GM18951 (cell line): ENCODE data around the gene PARVB.

Experiments
- POLR2A ChIP-seq: IDR thresholded peaks from 4 replicates; pipeline ENCODE4 v1.6.1; 2011; ENCODE audit warnings: mild to moderate bottlenecking; ENCODE audit not compliant: insufficient read length, insufficient read depth; ENCODE audit errors: extremely low read depth
- in situ Hi-C: fragments of 300-500 bp; cut with MboI; formaldehyde crosslinking; loops from one replicate; pipeline ENCODE4 v1.12.0; 2022; ENCODE audit warnings: low sequenced_read_pairs, mixed read lengths, inconsistent platforms; ENCODE audit not compliant: unreplicated experiment

The PARVB gene

DNA sequence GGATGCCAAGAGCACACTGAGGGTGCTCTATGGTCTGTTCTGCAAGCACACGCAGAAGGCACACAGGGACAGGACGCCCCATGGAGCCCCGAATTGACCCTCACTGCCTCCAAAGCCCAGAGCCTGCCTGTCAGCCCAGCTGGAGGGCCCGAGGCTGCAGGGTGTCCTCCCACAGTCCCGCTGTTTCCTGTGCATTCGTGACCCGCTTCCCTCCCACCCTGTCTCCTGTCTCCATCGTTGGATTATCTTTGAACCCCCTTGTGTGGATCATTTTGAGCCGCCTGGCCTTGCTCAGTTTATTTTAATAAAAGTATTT, 182.2 kb downstream of the PARVB start:
- in situ Hi-C loops = no loop called here

DNA sequence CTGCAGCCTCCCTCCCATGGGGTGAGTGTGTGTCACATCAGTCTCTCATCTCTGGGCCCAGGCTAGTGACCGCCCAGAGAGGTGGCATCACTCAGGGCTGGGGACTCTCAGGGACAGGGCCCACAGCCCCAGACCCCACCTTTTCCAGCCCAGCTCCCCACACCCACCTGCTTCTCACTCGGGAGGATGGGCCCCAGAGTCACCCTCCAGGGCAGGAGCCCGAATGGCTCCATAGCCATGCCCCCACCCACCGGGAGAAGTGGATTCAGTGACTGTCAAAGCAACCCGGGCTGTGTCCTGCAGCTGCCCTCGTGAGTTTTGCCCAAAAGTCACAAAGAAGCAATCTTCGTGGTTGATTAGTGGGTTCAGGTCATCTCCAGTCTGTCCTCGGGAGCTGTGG, 182.6 kb downstream of the PARVB start:
- in situ Hi-C loops = no loop called here
- no peak for TF ChIP-seq POLR2A

More for the DNA sequence above, 182.2 kb downstream of the PARVB start:
- no peak for TF ChIP-seq POLR2A

DNA sequence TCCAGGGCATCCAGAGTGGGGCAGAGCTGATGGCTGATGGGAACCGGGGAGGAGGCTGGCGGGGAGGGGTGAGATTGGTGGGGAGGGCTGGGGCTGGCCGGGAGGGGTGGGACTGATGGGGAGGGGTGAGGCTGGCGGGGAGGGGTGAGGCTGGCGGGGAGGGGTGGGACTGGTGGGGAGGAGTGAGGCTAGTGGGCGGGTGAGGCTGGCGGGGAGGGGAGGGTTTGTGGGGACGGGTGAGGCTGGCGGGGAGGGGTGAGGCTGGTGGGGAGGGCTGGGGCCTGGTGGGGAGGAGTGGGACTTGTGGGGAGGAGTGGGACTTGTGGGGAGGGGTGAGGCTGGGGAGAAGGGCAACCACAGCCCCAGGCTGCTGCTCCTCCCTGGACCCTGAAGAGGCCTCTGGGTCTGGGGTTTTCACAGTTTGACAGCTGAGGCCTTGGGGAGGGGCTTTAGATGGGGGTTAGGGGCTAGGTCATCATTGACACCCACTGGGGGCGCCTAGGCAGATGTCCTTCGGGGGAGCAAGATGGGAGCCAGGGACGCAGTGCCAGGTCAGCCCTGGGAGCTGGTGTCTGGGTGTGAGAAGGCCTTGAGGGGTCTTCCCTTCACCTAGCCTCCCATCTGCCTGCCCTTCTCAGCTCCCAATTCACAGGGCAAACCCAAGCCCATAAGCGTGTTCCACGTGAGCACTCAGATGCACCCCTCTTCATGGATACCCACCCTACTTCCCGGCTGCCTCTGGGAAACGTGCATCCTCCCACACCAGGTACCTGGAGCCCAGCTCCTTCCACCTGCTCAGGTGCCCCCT, 183.3 kb downstream of the PARVB start:
- TF ChIP-seq POLR2A = no peak
- in situ Hi-C loops = no loop called here

DNA sequence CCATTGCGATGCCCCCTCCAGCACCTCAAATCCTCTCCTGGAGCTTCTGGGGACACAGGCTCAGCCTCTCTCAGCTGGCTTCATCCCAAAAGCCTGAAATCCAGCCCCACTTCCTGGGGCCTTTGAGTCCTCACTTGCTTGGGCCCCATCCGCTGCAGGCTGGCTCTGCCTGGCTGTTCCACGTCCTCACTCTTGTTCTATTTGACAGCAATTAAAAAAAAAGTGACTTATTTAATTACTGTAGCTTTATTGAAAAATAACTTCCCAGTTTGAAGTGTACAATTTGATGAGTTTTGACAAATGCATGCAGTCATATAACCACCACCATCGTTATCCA, 183.8 kb downstream of the PARVB start:
- no peak for TF ChIP-seq POLR2A
- in situ Hi-C loops = no loop called here

DNA sequence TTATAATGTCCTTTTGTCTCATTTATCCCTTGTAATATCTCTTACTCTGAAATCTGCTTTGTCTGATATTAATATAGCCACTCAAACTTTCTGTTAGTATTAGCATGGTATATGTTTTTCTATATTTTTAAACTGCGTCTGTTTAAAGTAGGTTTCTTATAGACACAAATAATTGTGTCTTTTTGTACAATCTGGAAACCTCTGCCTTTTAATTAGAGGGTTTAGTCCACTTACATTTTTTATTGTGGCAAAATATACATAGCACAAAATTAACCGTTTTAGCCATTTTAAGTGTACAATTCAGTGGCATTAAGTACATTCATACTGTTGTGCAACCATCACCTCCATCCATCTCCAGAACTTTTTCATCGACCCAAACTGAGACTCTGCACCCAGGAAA, 185.2 kb downstream of the PARVB start:
- TF ChIP-seq POLR2A = no peak
- in situ Hi-C loops = no loop called here

DNA sequence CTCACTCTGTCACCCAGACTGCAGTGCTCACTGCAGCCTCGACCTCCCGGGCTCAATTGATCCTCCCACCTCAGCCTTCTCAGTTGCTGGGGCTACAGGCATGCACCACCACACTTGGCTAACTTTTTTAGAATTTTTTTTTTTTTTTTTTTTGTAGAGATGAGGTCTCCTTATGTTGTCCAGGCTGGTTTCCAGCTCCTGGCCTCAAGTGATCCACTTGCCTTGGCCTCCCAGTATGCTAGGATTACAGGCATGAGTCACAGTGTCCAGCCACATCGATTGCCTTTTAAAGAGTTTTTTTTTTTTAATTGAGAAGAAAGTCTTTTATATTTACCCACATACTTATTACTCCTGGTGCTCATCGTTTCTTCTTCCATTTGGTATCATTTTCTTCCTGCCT, 186.6 kb downstream of the PARVB start:
- in situ Hi-C loops = no loop called here
- TF ChIP-seq POLR2A = no peak

DNA sequence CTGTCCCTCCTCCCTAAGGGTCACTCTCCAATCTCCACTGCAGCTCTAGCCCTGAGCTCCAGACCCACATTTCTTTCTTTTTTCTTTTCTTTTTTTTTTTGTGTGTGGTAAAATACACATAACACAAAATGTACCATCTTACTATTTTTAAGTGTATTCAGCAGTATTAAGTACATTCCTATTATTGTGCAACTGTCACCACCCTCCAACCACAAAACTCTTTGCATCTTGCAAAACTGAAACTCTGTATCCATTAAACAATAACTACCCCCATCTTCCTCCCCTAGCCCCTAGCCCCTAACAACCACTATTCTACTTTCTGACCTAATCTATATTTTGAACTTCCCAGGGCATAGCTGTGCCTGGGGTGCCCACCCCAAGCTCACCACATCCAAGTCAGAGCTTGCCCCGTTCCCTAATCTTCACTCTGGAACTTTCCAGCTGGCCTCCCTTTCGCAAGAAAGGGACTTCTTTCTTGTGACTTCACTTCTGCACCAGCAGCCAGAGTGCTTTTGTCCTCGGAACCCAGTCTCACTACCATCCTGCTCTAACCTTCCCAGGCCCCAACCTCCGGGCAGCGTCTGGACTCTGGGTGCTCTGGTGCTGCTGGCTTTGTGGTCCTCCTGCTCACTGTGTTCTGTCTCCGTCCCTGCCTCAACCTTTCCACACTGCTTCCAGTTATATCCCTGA, 187.3 kb downstream of the PARVB start:
- TF ChIP-seq POLR2A = no peak

DNA sequence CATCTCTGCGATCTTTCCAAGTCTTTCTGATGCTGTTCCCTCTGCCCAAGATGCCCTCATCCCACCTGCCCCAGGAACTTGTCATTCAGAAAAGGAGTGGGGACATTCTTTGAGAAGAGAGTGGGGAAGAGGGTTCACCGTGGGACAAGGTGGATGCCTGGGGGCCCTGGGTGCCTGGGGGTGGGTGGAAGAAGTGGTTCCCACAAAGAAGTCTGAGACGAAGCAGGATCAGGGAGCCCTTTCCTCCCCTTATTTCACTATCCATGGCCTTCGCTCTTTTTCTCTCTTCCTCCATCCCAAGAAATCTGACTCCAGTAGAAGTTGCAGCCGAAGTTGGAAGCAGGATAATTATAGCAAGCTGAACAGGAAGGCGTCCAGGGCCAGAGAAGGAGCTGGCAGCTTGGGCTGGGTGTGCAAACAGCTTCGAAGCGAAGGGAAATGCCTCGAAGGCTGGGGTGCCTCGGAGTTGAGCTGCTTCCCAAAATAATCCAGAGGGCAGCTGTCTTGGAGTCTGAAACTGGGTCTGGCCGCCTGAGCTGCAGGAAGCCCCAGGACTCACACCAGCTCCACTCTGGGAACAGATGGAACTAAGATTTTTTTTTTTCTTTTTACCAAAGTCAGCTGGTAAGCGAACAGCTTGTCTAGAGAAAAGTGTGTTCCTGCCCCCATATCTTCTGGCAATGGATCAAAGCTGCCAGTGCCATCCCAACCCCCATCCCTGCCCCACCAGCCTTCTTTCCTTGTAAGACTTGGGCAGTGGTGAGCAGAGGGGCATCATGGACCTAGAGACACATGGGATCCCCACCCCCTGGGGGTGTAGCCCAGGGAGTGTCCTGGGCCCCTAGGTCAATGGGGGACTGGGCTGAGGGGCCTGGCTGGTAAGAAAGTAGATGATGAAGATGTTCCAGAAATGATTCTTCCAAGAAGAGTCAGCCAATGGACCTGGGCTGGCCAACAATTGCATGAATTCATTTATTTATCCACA, 188.1 kb downstream of the PARVB start:
- TF ChIP-seq POLR2A = no peak
- in situ Hi-C loops = no loop called here

More for the DNA sequence above, 187.3 kb downstream of the PARVB start:
- in situ Hi-C loops = no loop called here

DNA sequence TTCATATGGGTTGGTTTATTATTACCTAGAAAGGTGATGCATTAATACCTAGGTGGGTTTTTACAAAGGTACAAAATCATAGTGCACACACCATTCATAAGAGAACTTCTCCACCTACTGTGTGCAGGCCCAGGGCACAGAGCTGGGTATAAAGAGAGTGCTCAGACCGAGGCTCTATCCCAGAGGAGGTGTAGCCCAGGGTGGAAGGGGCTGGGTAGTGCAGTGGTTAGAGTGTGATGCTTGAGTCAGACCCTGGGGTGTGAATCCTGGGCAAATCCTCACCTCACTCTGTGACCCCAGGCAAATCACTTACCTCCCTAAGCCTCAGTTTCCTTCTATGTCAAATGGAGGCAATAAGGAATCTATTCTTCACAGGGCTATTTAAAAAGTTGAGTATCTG, 188.8 kb downstream of the PARVB start:
- TF ChIP-seq POLR2A = no peak
- in situ Hi-C loops = no loop called here

DNA sequence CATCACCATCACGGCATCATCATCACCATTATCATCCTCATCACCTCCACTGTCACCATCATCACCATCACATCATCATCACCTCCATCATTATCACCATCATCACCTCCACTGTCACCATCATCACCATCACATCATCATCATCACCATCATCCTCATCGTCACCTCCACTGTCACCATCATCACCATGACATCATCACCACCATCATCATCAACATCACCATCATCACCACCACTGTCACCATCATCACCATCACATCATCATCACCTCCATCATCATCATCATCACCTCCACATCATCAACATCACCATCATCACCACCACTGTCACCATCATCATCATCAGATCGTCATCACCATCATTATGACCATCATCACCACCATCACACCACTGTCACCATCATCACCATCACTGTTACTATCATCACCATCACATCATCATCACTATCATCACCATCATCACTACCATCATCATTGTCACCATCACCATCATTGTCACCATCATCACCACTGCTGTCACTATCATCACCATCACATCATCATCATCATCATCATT, 189.5 kb downstream of the PARVB start:
- no peak for TF ChIP-seq POLR2A
- in situ Hi-C loops = no loop called here

DNA sequence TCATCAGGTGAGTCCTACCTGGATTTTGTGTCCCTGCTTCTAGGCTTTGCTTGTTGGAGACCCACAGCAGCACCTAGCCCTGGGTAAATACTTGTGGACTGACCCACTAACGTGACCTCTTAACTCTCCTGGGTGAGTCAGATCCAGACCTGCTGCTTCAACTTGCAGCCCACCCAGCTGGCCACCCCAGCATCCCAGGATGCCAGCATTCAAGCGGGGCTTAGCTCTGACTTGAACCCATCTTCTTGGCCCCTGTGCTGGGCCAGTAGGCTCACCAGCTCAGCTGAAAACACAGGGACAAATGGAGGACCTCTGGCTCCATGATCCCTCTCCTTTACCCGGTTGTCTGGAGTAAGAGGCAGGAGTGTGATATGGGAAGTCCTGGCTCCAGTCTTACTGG, 190.1 kb downstream of the PARVB start:
- no peak for TF ChIP-seq POLR2A

DNA sequence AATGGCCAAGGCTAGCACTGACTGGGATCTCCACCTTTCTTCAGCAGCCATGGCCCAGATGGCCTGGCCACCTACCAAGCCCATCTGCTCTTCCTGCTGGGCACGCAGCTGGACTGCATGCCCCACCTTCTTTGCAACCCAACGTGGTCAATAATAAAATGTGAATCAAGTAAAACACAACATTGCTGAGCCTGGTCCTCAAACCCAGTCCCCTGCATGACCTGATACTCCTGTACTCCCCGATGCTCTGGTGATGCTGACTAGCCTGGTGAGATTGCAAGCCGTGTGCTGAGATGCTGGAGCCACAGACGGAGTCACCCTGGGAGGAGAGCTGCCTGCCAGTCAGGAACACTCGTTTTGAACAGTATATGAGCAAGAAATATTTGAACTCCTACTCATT, 190.7 kb downstream of the PARVB start:
- in situ Hi-C loops = no loop called here
- TF ChIP-seq POLR2A = no peak

More for the DNA sequence above, 190.1 kb downstream of the PARVB start:
- in situ Hi-C loops = no loop called here

DNA sequence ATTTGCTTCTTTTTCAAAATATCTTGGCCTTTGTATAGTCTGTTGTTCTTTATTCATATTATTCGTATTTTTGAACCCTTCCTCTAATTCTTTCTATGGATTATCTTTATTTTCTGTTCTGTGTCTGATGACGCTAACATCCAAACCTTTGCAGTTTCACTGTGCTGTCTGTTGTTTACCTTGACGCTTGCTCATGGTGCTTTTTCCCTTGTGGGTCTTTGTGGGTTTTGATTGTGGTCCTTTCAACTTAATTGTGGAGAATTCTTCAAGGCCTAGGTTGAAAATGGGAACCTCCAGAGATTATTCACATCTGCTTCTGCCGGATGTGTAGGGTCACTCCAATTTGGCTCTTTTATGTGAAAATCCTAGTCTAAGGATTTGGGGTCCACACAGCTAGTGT, 191.2 kb downstream of the PARVB start:
- TF ChIP-seq POLR2A = no peak
- in situ Hi-C loops = no loop called here
